Prostate gland (tissue), 2 donors: Measurements from ENCODE around the gene PIGH. TPM values are rescaled to one million over a fixed set of nuclear protein-coding genes. Genes with fewer than 3 reads are reported as not detected.
A peak's percentile ranks its signal among the peaks of the same experiment; 100 is the strongest.

Source experiments
- DNase-seq: peaks from one replicate; pipeline ENCODE4 v3.0.0-alpha.2; 2019; ENCODE audit warnings: low spot score
- H3K27ac ChIP-seq, 2 donors: fragments of 200-600 bp; sonication (generic); 2 replicates each; pipeline ENCODE4 v1.5.1; 2017 to 2019
- H3K27me3 ChIP-seq: fragments of 200-600 bp; sonication (generic); replicated peaks from 2 replicates; pipeline ENCODE4 v1.5.1; 2019; ENCODE audit not compliant: insufficient read depth
- H3K36me3 ChIP-seq, 2 donors: fragments of 200-600 bp; sonication (generic); 1 replicate in 1 of 2; 2 replicates in 1 of 2; pipeline versions ENCODE4 v1.5.1 to v1.8.1; 2017 to 2019
- H3K4me1 ChIP-seq: fragments of 200-600 bp; sonication (generic); replicated peaks from 2 replicates; pipeline ENCODE4 v1.5.1; 2019
- H3K4me3 ChIP-seq, 2 donors: fragments of 200-600 bp; sonication (generic); 2 replicates each; pipeline ENCODE4 v1.5.1; 2017 to 2019
- H3K9me3 ChIP-seq: fragments of 200-600 bp; sonication (generic); 2 replicates; pipeline ENCODE4 v1.5.1; 2017
- POLR2A ChIP-seq: fragments of 450-650 bp; IDR thresholded peaks from one replicate; pipeline ENCODE4 v1.6.1; 2016; ENCODE audit warnings: antibody characterized with exemption, mild to moderate bottlenecking
- POLR2AphosphoS5 ChIP-seq: sonication (generic); formaldehyde crosslinking; IDR thresholded peaks from one replicate; pipeline ENCODE4 v1.6.1; 2017; ENCODE audit warnings: antibody characterized with exemption
- WGBS: methylation state at CpG from one replicate; pipeline ENCODE4 v1.1.5; 2018; 5-methylcytosine and 5-hydroxymethylcytosine counted together
- intact Hi-C: fragments of 100-400 bp; cut with DNase I; formaldehyde crosslinking; loops from one replicate; pipeline ENCODE4 v1.14.2; 2022
- total RNA-seq, 2 donors: library from RNA; depleted of rRNA; stranded (reverse); fragments of >200 nt; gene quantifications; one replicate each; pipeline ENCODE4 v1.1.0, GENCODE V29; 2016
- TF ChIP-seq, protein P1 (sequence below), 4 experiments: fragments of 200-600 bp in 2 of 4; fragments of 450-650 bp in 2 of 4; sonication (generic) in 2 of 4; IDR thresholded peaks; 1 replicate in 3 of 4; 2 replicates in 1 of 4; pipeline ENCODE4 v1.5.1; 2016 to 2019; ENCODE audit warnings: antibody characterized with exemption in 4 of 4, mild to moderate bottlenecking in 2 of 4, moderate library complexity in 2 of 4

The PIGH gene
- total RNA-seq, 2 donors from 2014 or later, result 41.5 to 128 TPM

DNA sequence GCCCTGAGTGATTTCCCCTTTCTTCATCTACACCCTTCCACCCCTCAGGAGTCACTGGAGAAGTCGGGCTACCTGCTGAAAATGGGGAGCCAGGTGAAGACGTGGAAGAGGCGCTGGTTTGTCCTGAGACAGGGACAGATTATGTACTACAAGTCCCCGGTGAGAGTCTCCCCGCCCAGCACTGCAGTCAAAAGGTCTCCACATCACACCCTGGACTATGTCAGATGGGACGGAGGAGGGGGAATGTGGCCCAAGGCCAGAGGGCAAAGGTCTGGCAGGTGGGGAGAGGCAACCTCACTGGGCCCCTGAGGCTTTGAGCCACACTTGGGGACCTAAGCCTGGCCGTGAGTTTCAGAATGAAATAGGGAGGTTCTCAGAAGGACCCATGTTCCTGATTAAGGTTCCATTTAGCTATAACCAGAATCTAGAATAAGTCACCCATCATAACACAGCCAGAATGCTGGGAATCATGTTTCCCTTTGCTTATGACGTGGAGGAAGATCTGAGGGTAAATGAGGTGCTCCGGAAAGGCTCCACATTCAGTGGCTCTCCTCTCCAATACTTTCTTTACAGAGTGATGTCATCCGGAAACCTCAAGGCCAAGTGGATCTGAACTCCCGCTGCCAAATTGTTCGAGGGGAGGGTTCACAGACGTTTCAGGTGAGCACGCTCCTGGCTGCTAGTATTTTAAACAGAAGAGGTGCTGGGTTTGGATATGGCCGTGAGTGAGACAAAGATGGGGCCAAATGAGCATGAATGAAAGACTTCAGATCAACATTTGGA, 26.6 kb downstream of the PIGH start:
- no peak for DNase-seq
- Histone ChIP-seq H3K36me3 (no peaks in the 10 kb centered on the region), H3K4me3 (no peak overlapping the region), H3K9me3 (no peaks in the 10 kb centered on the region), H3K4me1 (no peaks in the 10 kb centered on the region), H3K27ac (no peak overlapping the region), H3K27me3 (no peaks in the 10 kb centered on the region)
- 85% methylated on average over 15 of the region's 15 CpGs for WGBS
- intact Hi-C loops, result no loop called here
- TF ChIP-seq, protein P1, sequence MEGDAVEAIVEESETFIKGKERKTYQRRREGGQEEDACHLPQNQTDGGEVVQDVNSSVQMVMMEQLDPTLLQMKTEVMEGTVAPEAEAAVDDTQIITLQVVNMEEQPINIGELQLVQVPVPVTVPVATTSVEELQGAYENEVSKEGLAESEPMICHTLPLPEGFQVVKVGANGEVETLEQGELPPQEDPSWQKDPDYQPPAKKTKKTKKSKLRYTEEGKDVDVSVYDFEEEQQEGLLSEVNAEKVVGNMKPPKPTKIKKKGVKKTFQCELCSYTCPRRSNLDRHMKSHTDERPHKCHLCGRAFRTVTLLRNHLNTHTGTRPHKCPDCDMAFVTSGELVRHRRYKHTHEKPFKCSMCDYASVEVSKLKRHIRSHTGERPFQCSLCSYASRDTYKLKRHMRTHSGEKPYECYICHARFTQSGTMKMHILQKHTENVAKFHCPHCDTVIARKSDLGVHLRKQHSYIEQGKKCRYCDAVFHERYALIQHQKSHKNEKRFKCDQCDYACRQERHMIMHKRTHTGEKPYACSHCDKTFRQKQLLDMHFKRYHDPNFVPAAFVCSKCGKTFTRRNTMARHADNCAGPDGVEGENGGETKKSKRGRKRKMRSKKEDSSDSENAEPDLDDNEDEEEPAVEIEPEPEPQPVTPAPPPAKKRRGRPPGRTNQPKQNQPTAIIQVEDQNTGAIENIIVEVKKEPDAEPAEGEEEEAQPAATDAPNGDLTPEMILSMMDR (IDR thresholded peaks at IDR 0.05), result no peak
- TF ChIP-seq POLR2AphosphoS5, result no peak
- TF ChIP-seq POLR2A, result no peak

DNA sequence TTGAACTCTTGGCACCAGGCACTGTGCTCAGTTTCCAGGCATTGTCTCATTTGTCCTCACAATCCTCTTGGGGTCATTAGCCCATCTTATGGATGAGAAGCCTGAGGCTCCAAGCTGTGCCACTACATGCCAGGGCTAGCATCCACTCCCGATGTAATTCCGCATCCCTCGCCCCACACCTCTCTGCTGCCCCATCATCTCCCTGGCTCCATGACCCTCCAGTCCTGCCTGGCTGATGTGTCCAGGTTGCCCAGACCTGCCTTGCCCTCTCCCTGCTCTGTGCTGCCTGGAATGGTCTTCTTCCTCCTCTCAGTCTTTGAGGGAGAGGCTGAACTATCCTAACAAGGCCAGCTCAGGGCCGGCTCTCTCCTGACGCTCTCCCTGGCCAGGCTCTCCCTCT, 27.5 kb downstream of the PIGH start:
- 91% methylated on average over 5 of the region's 5 CpGs for WGBS
- intact Hi-C loops, result no loop called here
- no peak overlapping the region for H3K4me3 ChIP-seq
- no peaks in the 10 kb centered on the region for H3K9me3 ChIP-seq
- H3K36me3 ChIP-seq, result no peaks in the 10 kb centered on the region
- TF ChIP-seq POLR2AphosphoS5 (no peak), POLR2A (no peak)
- TF ChIP-seq, protein P1 (IDR thresholded peaks at IDR 0.05), result no peak
- H3K27ac ChIP-seq, result no peak overlapping the region
- no peaks in the 10 kb centered on the region for H3K27me3 ChIP-seq
- no peak for DNase-seq
- no peaks in the 10 kb centered on the region for H3K4me1 ChIP-seq

DNA sequence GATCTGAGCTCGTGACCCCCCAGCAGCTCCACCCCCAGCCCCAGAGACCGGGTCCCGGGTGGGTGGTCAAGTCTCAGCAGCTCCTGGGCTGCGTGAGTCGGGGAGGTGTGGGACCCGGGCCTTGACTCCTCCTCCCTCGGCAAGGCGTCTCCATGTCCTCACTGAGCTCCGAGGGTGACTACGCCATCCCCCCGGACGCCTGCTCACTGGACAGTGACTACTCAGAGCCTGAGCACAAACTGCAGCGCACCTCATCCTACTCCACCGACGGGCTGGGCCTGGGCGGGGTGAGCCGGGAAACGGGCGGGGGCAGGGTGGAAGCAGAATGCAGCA, 28.1 kb downstream of the PIGH start:
- Histone ChIP-seq H3K27ac (no peak overlapping the region), H3K36me3 (no peaks in the 10 kb centered on the region), H3K27me3 (no peaks in the 10 kb centered on the region), H3K9me3 (no peaks in the 10 kb centered on the region), H3K4me1 (no peaks in the 10 kb centered on the region), H3K4me3 (no peak overlapping the region)
- TF ChIP-seq POLR2A (no peak), POLR2AphosphoS5 (no peak)
- TF ChIP-seq, protein P1 (IDR thresholded peaks at IDR 0.05), result no peak
- DNase-seq, result no peak
- 76% methylated on average over 19 of the region's 19 CpGs for WGBS
- intact Hi-C loops, result loop anchor here (1.0 to 2.0 kb wide), 2 partner anchors 45 to 145 kb away; no protein-coding TSS in a partner anchor

DNA sequence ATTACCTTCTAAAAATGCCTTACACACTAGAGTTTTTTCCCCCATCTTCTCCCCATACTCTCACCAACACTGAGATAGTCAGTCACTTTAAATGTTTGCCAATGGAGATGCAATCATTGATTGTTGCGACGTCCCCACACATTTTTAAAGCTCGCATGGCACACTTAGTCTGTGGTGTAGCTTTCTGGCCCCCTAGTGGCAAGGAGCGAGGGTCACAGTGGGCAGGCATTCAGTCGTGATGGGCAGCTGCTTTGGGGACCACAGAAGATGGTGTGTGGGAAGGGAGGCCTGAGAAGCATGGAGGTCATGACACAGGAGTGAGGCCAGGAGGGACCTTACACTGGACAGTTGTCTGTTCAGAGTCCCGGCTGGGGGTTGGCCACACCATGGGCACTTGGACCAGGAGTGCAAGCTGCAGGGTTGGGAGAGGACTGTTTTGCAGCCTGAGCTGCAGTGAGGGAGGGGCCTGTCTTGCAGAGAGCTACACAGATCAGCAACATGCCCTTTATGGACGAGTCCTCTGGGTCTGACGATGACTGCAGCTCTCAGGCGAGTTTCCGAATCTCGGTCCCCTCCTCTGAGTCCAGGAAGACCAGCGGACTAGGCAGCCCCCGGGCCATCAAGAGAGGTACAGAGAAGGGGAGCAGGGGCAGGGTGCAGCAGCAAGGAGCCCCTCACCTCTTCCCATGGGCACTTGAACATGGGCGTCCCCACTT, 28.6 kb downstream of the PIGH start:
- intact Hi-C loops, result loop anchor here (1.0 to 2.0 kb wide), 2 partner anchors 45 to 144 kb away; no protein-coding TSS in a partner anchor
- no peaks in the 10 kb centered on the region for H3K27me3 ChIP-seq
- TF ChIP-seq POLR2AphosphoS5 (peak; percentile 48), POLR2A (no peak)
- TF ChIP-seq, protein P1 (IDR thresholded peaks at IDR 0.05), result peak; percentile 71 to 87 (median 84)
- H3K4me3 ChIP-seq, result no peak overlapping the region
- 37% methylated on average over 12 of the region's 14 CpGs for WGBS
- no peaks in the 10 kb centered on the region for H3K9me3 ChIP-seq
- H3K36me3 ChIP-seq, result no peaks in the 10 kb centered on the region
- H3K4me1 ChIP-seq, result no peaks in the 10 kb centered on the region
- peak; percentile 64 for DNase-seq
- no peak overlapping the region for H3K27ac ChIP-seq
